Lung (tissue), 16 donors: Measurements from ENCODE around the gene L3MBTL3. TPM values are rescaled to one million over a fixed set of nuclear protein-coding genes. Genes with fewer than 3 reads are reported as not detected.

Source experiments
- ATAC-seq: fragments of 200-7000 bp; cut with Tn5 transposase; one replicate; pipeline ENCODE4 v1.9.1; 2020; ENCODE audit warnings: moderate number of reproducible peaks; ENCODE audit not compliant: insufficient read depth, low FRiP score
- DNase-seq, 3 donors: peaks; one replicate each; pipeline ENCODE4 v3.0.0-alpha.2; 2013 to 2017
- H3K27ac ChIP-seq, 2 donors: one replicate each; pipeline ENCODE4 v1.5.1; 2013; ENCODE audit warnings: mild to moderate bottlenecking in 2 of 2, moderate library complexity in 2 of 2, control low read depth in 1 of 2, inconsistent platforms in 1 of 2, low read depth in 1 of 2, low read length in 1 of 2
- H3K27me3 ChIP-seq, 3 donors: one replicate each; pipeline ENCODE4 v1.5.1; 2013; ENCODE audit warnings: low read length in 2 of 3; ENCODE audit not compliant: control insufficient read depth in 3 of 3, insufficient read depth in 3 of 3
- H3K36me3 ChIP-seq, 4 donors: one replicate each; pipeline ENCODE4 v1.5.1; 2013; ENCODE audit warnings: low read length in 4 of 4, mild to moderate bottlenecking in 1 of 4, moderate library complexity in 1 of 4; ENCODE audit not compliant: control insufficient read depth in 4 of 4, insufficient read depth in 4 of 4
- H3K4me1 ChIP-seq, 5 donors: one replicate each; pipeline ENCODE4 v1.5.1; 2013; ENCODE audit warnings: low read length in 5 of 5, mild to moderate bottlenecking in 2 of 5, moderate library complexity in 1 of 5; ENCODE audit not compliant: control insufficient read depth in 5 of 5, insufficient read depth in 5 of 5
- H3K4me3 ChIP-seq: one replicate; pipeline ENCODE4 v1.5.1; 2013; ENCODE audit warnings: mild to moderate bottlenecking, control low read depth, moderate library complexity
- H3K9ac ChIP-seq, 2 donors: one replicate each; pipeline ENCODE4 v1.5.1; 2013; ENCODE audit warnings: low read length in 2 of 2, control low read depth in 1 of 2; ENCODE audit not compliant: insufficient read depth in 1 of 2
- H3K9me3 ChIP-seq, 4 donors: one replicate each; pipeline ENCODE4 v1.5.1; 2013; ENCODE audit warnings: low read length in 3 of 4, mild to moderate bottlenecking in 1 of 4, moderate library complexity in 1 of 4; ENCODE audit not compliant: control insufficient read depth in 4 of 4, insufficient read depth in 3 of 4
- CTCF ChIP-seq: IDR thresholded peaks from 2 replicates; pipeline ENCODE4 v1.5.1; 2012; ENCODE audit warnings: mild to moderate bottlenecking; ENCODE audit errors: control extremely low read depth, extremely low read depth
- WGBS, 2 donors: extraction: QIAGEN DNeasy Blood & Tissue Kit; methylation state at CpG; one replicate each; pipeline ENCODE4 v1.1.7; 2013; 5-methylcytosine and 5-hydroxymethylcytosine counted together
- long read RNA-seq, 5 donors: transcript quantifications; one replicate each; lab custom pipeline, GENCODE V29; 2026
- polyA plus RNA-seq, 2 donors: library from polyadenylated mRNA; stranded (reverse); fragments of 200-250 nt; gene quantifications; one replicate each; pipeline ENCODE4 v1.2.1, GENCODE V29; 2013
- total RNA-seq, 2 donors: library from RNA; depleted of rRNA in 1 of 2; stranded (reverse); fragments of >200 nt in 1 of 2; gene quantifications; one replicate each; pipeline ENCODE4 v1.2.1, GENCODE V29; 2014 to 2021
- donor health status: control.
- donor health status: control.
- donor health status: Bipolar disorder and iron deficiency.
- donor health status: healthy.
- donor health status: DM: yes; HTN: yes; CAD: no.

L3MBTL3 gene
- total RNA-seq (10 to 100 TPM in 1 of 2 donors, 1 to 10 TPM in 1; 3.7 to 15.9 TPM), polyA plus RNA-seq (1 to 10 TPM; 2.0 to 3.7 TPM)
- long read RNA-seq, donor 1, full-length matches to known transcripts = 1 of 1 reads
- long read RNA-seq, donor 1, partial matches to known transcripts = 0 of 1 reads
- long read RNA-seq, donor 1, other reads (novel, unspliced or antisense) = 0 of 1 reads
- long read RNA-seq, donor 2, partial matches to known transcripts = 0 of 1 reads
- long read RNA-seq, donor 2, other reads (novel, unspliced or antisense) = 0 of 1 reads
- long read RNA-seq, donor 3 = 0 reads
- long read RNA-seq, donor 4 = 0 reads
- long read RNA-seq, donor 5 = 0 reads

GRCh38 chr6:130018292-130018743 is at the start of gene L3MBTL3:
Gene L3MBTL3 (plus strand): TSS chr6:130018581. CDS start chr6:130042700, 24,119 bp downstream.
- H3K9me3 ChIP-seq = no peaks in the 10 kb centered on the region
- no peaks in the 10 kb centered on the region for H3K27me3 ChIP-seq
- peak within 1 kb of the TSS; percentile 86 for H3K4me3 ChIP-seq
- 0 to 1% methylated on average over 27 of the region's 27 CpGs for WGBS, 2 donors
- no peaks in the 10 kb centered on the region for H3K36me3 ChIP-seq
- H3K27ac ChIP-seq = peak within 1 kb of the TSS in 1 of 2 donors; percentile 82
- DNase-seq = peak; percentile 89 to 91 (median 91)
- H3K9ac ChIP-seq = peak within 1 kb of the TSS; percentile 31 to 90
- TF ChIP-seq CTCF = no peak
- ATAC-seq = peak; percentile 79
- peaks cover 0 to 4% (median 2%) of the 10 kb centered on the region in 5 donors for H3K4me1 ChIP-seq

- H3K36me3 ChIP-seq = no peaks in the 10 kb centered on the region
- TF ChIP-seq CTCF = no peak
- ATAC-seq (no peak), DNase-seq (no peak)
- no peak overlapping the region for H3K9ac ChIP-seq
- H3K27ac ChIP-seq = no peak overlapping the region
- no peaks in the 10 kb centered on the region for H3K27me3 ChIP-seq
- H3K9me3 ChIP-seq = peaks cover 0 to 1% (median 0%) of the 10 kb centered on the region in 4 donors
- no peaks in the 10 kb centered on the region for H3K4me1 ChIP-seq
- WGBS, 2 donors = 70 to 88% methylated on average over 2 of the region's 2 CpGs
- no peak overlapping the region for H3K4me3 ChIP-seq
Observed at GRCh38 chr6:129969064-129969463, 49.3 kb upstream of the L3MBTL3 start.

GRCh38 chr6:129976110-129976509 is 42.3 kb upstream of the L3MBTL3 start:
- Histone ChIP-seq H3K9me3 (peaks cover 0 to 8% (median 6%) of the 10 kb centered on the region in 4 donors), H3K27me3 (no peaks in the 10 kb centered on the region), H3K36me3 (no peaks in the 10 kb centered on the region), H3K4me3 (no peak overlapping the region), H3K4me1 (no peaks in the 10 kb centered on the region), H3K27ac (no peak overlapping the region), H3K9ac (no peak overlapping the region)
- DNase-seq = no peak
- no peak for TF ChIP-seq CTCF
- ATAC-seq = no peak
- WGBS, 2 donors = 93 to 96% methylated on average over 4 of the region's 4 CpGs
